Endothelial cell of umbilical vein (primary cell): Measurements from ENCODE around the gene RMND1. TPM values are rescaled to one million over a fixed set of nuclear protein-coding genes. Genes with fewer than 3 reads are reported as not detected.

Source experiments
- BruUV-seq: library from RNA; stranded (reverse); fragments of 400-500 nt; replicated peaks from 2 replicates; lab custom pipeline; 2021; lab: Mats Ljungman, UMichigan
- CTCF ChIA-PET: fragments of 300-600, 350-600 bp; sonication (Branson Sonifier 250); formaldehyde crosslinking; loops from one replicate; lab custom pipeline; 2021; ENCODE audit warnings: antibody characterized with exemption, inconsistent platforms; lab: Charles Lee
- POLR2A ChIA-PET: fragments of 300-600, 350-600 bp; sonication (Branson Sonifier 250); formaldehyde crosslinking; loops from one replicate; lab custom pipeline; 2021; ENCODE audit warnings: antibody characterized with exemption, inconsistent platforms; lab: Charles Lee
- DNase-seq: peaks from one replicate; pipeline ENCODE4 v3.0.0-alpha.2; 2011; ENCODE audit warnings: low read depth, low spot score
- FAIRE-seq: peaks from 2 replicates; lab custom pipeline; 2011; peaks lifted over from hg19 to GRCh38; lab: Jason Lieb, UNC
- H2AFZ ChIP-seq: 2 replicates; pipeline ENCODE4 v1.6.0; 2012; ENCODE audit warnings: low read depth, low read length, control low read depth, inconsistent platforms
- H3K27ac ChIP-seq: 2 replicates; pipeline ENCODE4 v1.5.1; 2011; ENCODE audit warnings: low read depth, mild to moderate bottlenecking, control low read depth, low read length, moderate library complexity; ENCODE audit not compliant: insufficient read depth
- H3K27me3 ChIP-seq, 2 experiments: 2 replicates each; pipeline versions ENCODE4 v1.6.0 to v1.6.1; 2011; ENCODE audit warnings: low read length in 2 of 2, mixed read lengths in 1 of 2; ENCODE audit not compliant: control insufficient read depth in 2 of 2, insufficient read depth in 2 of 2
- H3K36me3 ChIP-seq, 2 experiments: 2 replicates in 1 of 2; 3 replicates in 1 of 2; pipeline ENCODE4 v1.5.1; 2011; ENCODE audit warnings: low read length in 2 of 2, mild to moderate bottlenecking in 1 of 2, moderate library complexity in 1 of 2; ENCODE audit not compliant: control insufficient read depth in 2 of 2, insufficient read depth in 2 of 2; ENCODE audit errors: extremely low read depth in 1 of 2
- H3K4me1 ChIP-seq: 3 replicates; pipeline ENCODE4 v1.5.1; 2011; ENCODE audit warnings: mild to moderate bottlenecking, low read length; ENCODE audit not compliant: control insufficient read depth, insufficient read depth; ENCODE audit errors: extremely low read depth
- H3K4me2 ChIP-seq: 2 replicates; pipeline ENCODE4 v1.6.1; 2011; ENCODE audit warnings: low read length, control low read depth, mixed read lengths; ENCODE audit not compliant: insufficient read depth
- H3K4me3 ChIP-seq, 3 experiments: fragments of 200-600 bp in 1 of 3; sonication (generic), shearing (Covaris generic) in 1 of 3; replicated peaks in 1 of 3; 2 replicates each; pipeline ENCODE4 v1.5.1; 2011 to 2016; ENCODE audit warnings: control low read depth in 3 of 3, low read length in 3 of 3, mild to moderate bottlenecking in 2 of 3, inconsistent platforms in 1 of 3, low read depth in 1 of 3, moderate library complexity in 1 of 3; ENCODE audit not compliant: insufficient read depth in 1 of 3
- H3K79me2 ChIP-seq: 2 replicates; pipeline ENCODE4 v1.6.0; 2012; ENCODE audit warnings: low read length, inconsistent platforms; ENCODE audit not compliant: control insufficient read depth, insufficient read depth
- H3K9ac ChIP-seq: replicated peaks from 2 replicates; pipeline ENCODE3; 2011; ENCODE audit warnings: low read length, control low read depth; ENCODE audit not compliant: insufficient read depth; ENCODE audit errors: extremely low read depth
- H3K9me1 ChIP-seq: replicated peaks from 3 replicates; pipeline ENCODE4 v1.6.0; 2011; ENCODE audit warnings: mild to moderate bottlenecking, low read length; ENCODE audit not compliant: control insufficient read depth, insufficient read depth; ENCODE audit errors: extremely low read depth
- H3K9me3 ChIP-seq: replicated peaks from 2 replicates; pipeline ENCODE4 v1.5.1; 2012; ENCODE audit warnings: low read length, inconsistent platforms; ENCODE audit not compliant: control insufficient read depth, insufficient read depth
- H4K20me1 ChIP-seq: replicated peaks from 2 replicates; pipeline ENCODE3; 2011; ENCODE audit warnings: mild to moderate bottlenecking, low read length; ENCODE audit not compliant: control insufficient read depth, insufficient read depth; ENCODE audit errors: extremely low read depth
- EZH2 ChIP-seq: IDR thresholded peaks from 2 replicates; pipeline ENCODE4 v1.6.1; 2012; ENCODE audit warnings: borderline replicate concordance, low read depth, mild to moderate bottlenecking, moderate library complexity, low read length, inconsistent platforms; ENCODE audit not compliant: severe bottlenecking
- FOS ChIP-seq: IDR thresholded peaks from 2 replicates; pipeline ENCODE4 v1.6.1; 2011; ENCODE audit warnings: mild to moderate bottlenecking, low read length, moderate library complexity, borderline replicate concordance; ENCODE audit not compliant: insufficient read depth
- GATA2 ChIP-seq: IDR thresholded peaks from 2 replicates; pipeline ENCODE4 v1.7.0; 2011; ENCODE audit warnings: low read depth, mild to moderate bottlenecking, moderate library complexity, mixed read lengths, low read length; ENCODE audit not compliant: insufficient read length, insufficient read depth
- JUN ChIP-seq: IDR thresholded peaks from 2 replicates; pipeline ENCODE4 v1.6.1; 2011; ENCODE audit warnings: borderline replicate concordance, low read depth; ENCODE audit not compliant: insufficient read length, insufficient read depth
- MYC ChIP-seq: IDR thresholded peaks from one replicate; pipeline ENCODE4 v1.6.1; 2011; ENCODE audit warnings: mild to moderate bottlenecking, low read depth, low read length
- POLR2A ChIP-seq: IDR thresholded peaks from 2 replicates; pipeline ENCODE4 v1.6.1; 2012; ENCODE audit warnings: low read depth, mild to moderate bottlenecking, control low read depth, low read length
- POLR2AphosphoS5 ChIP-seq: IDR thresholded peaks from 2 replicates; pipeline ENCODE4 v1.6.1; 2012; ENCODE audit warnings: low read depth, mild to moderate bottlenecking, control low read depth, low read length, moderate library complexity; ENCODE audit not compliant: insufficient read depth
- dilution Hi-C: fragments of 300-500 bp; cut with MboI; formaldehyde crosslinking; loops from one replicate; pipeline ENCODE4 v1.15.0; 2019; ENCODE audit warnings: low sequenced_read_pairs; ENCODE audit not compliant: extremely low pct_ligation_motif_present
- intact Hi-C: fragments of 100-400 bp; cut with micrococcal nuclease; formaldehyde crosslinking; loops from one replicate; pipeline ENCODE4 v1.10.0; 2022
- polyA plus RNA-seq, 4 experiments: library from polyadenylated mRNA; depleted of rRNA in 3 of 4; stranded (reverse) in 3 of 4; unstranded in 1 of 4; fragments of >200 nt; gene quantifications; 2 replicates each; pipeline versions ENCODE4 v1.2.1 to v1.2.3, GENCODE V29; 2011 to 2012; ENCODE audit warnings: missing spikeins in 1 of 4
- total RNA-seq: library from RNA; stranded (reverse); gene quantifications from 2 replicates; pipeline ENCODE4 v1.2.3, GENCODE V29; 2021
- TF ChIP-seq, protein P1 (sequence below), 2 donors: IDR thresholded peaks; 1 replicate in 1 of 2; 2 replicates in 1 of 2; pipeline ENCODE4 v1.5.1; 2011; ENCODE audit warnings: low read length in 2 of 2, mild to moderate bottlenecking in 2 of 2, moderate library complexity in 2 of 2, control low read depth in 1 of 2, inconsistent platforms in 1 of 2, low read depth in 1 of 2; ENCODE audit not compliant: insufficient read depth in 1 of 2; ENCODE audit errors: extremely low read depth in 1 of 2
- TF ChIP-seq, protein P2 (sequence below): IDR thresholded peaks from 2 replicates; pipeline ENCODE4 v1.6.1; 2011; ENCODE audit not compliant: insufficient read depth, insufficient read length

The RMND1 gene
- total and polyA plus RNA-seq, 2 donors (not counting 3 experiments of a cell fraction or from before 2014, with no cell fraction given) = 6.3 to 21.4 TPM

DNA sequence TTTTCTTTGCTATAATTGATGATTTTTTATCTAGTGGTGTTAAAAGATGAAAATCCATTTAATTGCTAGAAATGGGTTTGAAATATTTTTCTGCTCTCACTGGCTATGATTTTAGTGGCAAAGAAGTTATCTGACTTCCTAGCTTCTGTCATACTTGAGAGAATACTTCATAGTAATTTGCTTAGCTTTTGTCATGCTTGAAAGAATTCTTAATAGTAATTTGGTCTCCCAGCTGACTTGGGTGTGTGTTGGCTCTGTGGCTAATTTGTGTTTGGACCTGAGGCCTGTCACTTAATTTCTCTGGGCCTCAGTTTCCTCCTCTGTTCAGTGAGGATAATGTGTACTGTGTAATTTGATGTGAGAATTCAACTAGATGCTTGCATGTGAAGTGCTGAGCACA, 12.8 kb upstream of the RMND1 start:
- Histone ChIP-seq H3K9me3 (no peaks in the 10 kb centered on the region), H3K36me3 (peaks cover 3 to 8% of the 10 kb centered on the region in 2 experiments), H3K4me3 (no peak overlapping the region), H3K79me2 (no peaks in the 10 kb centered on the region), H2AFZ (no peak overlapping the region), H3K9me1 (peaks cover 4% of the 10 kb centered on the region), H3K4me1 (no peaks in the 10 kb centered on the region), H4K20me1 (no peaks in the 10 kb centered on the region), H3K9ac (no peak overlapping the region), H3K27ac (no peak overlapping the region), H3K27me3 (no peaks in the 10 kb centered on the region), H3K4me2 (no peak overlapping the region)
- CTCF ChIA-PET = no interaction called here
- intact Hi-C loops = no loop called here
- FAIRE-seq = no peak
- no TSS peak for BruUV-seq
- dilution Hi-C loops = no loop called here
- TF ChIP-seq JUN (no peak), EZH2 (no peak), MYC (no peak), FOS (no peak), POLR2A (no peak), POLR2AphosphoS5 (no peak), GATA2 (no peak)
- TF ChIP-seq, protein P1, sequence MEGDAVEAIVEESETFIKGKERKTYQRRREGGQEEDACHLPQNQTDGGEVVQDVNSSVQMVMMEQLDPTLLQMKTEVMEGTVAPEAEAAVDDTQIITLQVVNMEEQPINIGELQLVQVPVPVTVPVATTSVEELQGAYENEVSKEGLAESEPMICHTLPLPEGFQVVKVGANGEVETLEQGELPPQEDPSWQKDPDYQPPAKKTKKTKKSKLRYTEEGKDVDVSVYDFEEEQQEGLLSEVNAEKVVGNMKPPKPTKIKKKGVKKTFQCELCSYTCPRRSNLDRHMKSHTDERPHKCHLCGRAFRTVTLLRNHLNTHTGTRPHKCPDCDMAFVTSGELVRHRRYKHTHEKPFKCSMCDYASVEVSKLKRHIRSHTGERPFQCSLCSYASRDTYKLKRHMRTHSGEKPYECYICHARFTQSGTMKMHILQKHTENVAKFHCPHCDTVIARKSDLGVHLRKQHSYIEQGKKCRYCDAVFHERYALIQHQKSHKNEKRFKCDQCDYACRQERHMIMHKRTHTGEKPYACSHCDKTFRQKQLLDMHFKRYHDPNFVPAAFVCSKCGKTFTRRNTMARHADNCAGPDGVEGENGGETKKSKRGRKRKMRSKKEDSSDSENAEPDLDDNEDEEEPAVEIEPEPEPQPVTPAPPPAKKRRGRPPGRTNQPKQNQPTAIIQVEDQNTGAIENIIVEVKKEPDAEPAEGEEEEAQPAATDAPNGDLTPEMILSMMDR (IDR thresholded peaks at IDR 0.05; ENCODE audit: extremely low read depth in 1 of 2, insufficient read depth in 1 of 2, low read depth in 1 of 2, low read length in 2 of 2) = no peak
- TF ChIP-seq, protein P2, sequence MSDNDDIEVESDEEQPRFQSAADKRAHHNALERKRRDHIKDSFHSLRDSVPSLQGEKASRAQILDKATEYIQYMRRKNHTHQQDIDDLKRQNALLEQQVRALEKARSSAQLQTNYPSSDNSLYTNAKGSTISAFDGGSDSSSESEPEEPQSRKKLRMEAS = no peak
- DNase-seq = no peak
- POLR2A ChIA-PET = no interaction called here
